ENCODE data around the gene TFAP2D. TPM values are rescaled to one million over a fixed set of nuclear protein-coding genes. Genes with fewer than 3 reads are reported as not detected.

Gene TFAP2D
- total RNA-seq, 2 experiments from 2014 or later: not detected

DNA sequence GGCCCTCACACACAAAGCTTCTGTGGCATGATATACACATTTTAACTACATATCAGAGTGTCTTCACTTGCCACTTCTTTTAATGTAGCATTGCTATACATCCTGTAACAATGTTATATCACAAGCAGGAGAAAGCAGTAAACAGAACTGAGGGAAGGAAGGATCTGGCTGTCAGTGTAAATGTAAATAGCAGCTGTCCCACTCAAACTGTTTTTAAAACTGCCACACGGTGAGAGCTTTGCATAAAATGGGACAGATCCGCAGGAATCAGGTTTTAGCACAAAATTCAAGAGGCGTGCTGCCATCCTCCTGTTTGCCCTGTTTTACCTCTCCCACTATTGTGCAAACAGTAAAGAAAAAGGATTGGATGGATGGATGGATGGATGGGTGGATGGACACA lies 28.8 kb downstream of the TFAP2D start:
- no peak for DNase-seq
- ChIA-PET POLR2A (no interaction called here), CTCF (no interaction called here)
- Mint-ChIP-seq H3K36me3 (ENCODE audit: low read depth) (no peaks in the 10 kb centered on the region), H3K4me3 (no peak overlapping the region), H3K4me1 (no peaks in the 10 kb centered on the region), H3K27ac (no peak overlapping the region), H3K9me3 (no peaks in the 10 kb centered on the region), H3K27me3 (no peaks in the 10 kb centered on the region)

DNA sequence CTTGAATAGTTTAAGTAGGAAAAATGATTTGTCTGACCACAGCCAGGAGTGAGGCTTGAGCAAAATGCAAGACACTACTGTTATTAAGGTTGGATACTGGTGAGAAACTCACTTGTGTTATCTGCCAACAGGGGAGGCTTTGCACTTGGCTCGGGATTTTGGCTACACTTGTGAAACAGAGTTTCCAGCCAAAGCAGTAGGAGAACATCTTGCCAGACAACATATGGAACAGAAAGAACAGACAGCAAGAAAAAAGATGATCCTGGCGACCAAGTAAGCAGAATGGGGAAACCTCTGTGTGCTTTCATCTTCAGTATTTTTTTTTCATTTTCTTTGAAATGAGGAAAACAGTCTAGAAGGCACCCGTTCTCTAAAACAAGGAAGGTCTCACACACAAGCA lies 31.6 kb downstream of the TFAP2D start:
- no peak overlapping the region for H3K27ac Mint-ChIP-seq
- H3K9me3 Mint-ChIP-seq: no peaks in the 10 kb centered on the region
- no peaks in the 10 kb centered on the region for H3K4me1 Mint-ChIP-seq
- no peaks in the 10 kb centered on the region for H3K36me3 Mint-ChIP-seq (ENCODE audit: low read depth)
- no peak for DNase-seq
- POLR2A ChIA-PET: no interaction called here
- H3K27me3 Mint-ChIP-seq: no peaks in the 10 kb centered on the region
- CTCF ChIA-PET: no interaction called here
- H3K4me3 Mint-ChIP-seq: no peak overlapping the region

- no peaks in the 10 kb centered on the region for H3K4me1 Mint-ChIP-seq
Observed at GRCh38 chr6:50762798-50763197, 49.5 kb downstream of the TFAP2D start.

DNA sequence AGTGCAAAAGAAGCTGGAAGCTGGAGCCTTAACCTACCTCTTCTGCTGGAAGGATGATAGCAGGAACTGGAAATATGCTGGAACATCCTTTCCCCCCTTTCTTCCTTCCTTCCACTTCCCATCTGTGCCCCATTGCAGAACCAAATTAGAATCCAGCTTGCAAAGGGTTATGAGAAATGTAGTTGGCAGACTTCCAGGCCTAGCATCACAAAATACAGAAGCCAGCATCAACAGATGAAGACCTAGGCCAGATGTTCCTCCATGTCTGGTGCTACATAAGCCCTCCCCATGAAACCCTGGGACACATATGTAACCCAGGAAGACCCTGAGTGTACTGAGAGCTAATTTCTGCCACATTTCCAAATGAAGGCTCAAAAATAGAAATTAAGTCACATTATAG lies 65.4 kb downstream of the TFAP2D start:
- CTCF ChIA-PET: no interaction called here
- DNase-seq: no peak

More at GRCh38 chr6:50762798-50763197, 49.5 kb downstream of the TFAP2D start:
- ChIA-PET CTCF (no interaction called here), POLR2A (no interaction called here)
- Mint-ChIP-seq H3K36me3 (ENCODE audit: low read depth) (no peaks in the 10 kb centered on the region), H3K4me3 (no peak overlapping the region), H3K9me3 (peaks cover 2% of the 10 kb centered on the region), H3K27ac (no peak overlapping the region), H3K27me3 (no peaks in the 10 kb centered on the region)
- DNase-seq: no peak

DNA sequence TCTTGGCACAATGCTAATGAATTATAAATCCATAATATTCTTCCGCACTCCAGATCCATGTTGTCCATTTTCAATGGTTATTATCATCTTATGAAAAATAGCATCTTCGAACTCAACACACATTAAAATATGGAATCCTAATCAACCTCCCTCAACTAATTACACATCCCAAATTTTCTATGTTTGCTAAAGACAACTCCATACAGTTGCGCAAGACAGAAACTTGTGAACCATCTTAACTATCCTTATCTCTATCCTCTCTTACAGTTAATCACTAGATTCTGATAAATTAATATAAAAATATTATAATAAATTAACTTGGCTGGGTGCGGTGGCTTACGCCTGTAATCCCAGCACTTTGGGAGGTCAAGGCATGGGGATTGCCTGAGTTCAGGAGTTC lies 67.1 kb downstream of the TFAP2D start:
- no peak overlapping the region for H3K4me3 Mint-ChIP-seq
- POLR2A ChIA-PET: no interaction called here
- CTCF ChIA-PET: no interaction called here
- no peaks in the 10 kb centered on the region for H3K27me3 Mint-ChIP-seq
- H3K27ac Mint-ChIP-seq: no peak overlapping the region
- peaks cover 1% of the 10 kb centered on the region for H3K9me3 Mint-ChIP-seq
- DNase-seq: no peak
- no peaks in the 10 kb centered on the region for H3K4me1 Mint-ChIP-seq
- H3K36me3 Mint-ChIP-seq (ENCODE audit: low read depth): no peaks in the 10 kb centered on the region

More for the DNA sequence above, 65.4 kb downstream of the TFAP2D start:
- H3K27ac Mint-ChIP-seq: no peak overlapping the region
- no peaks in the 10 kb centered on the region for H3K4me1 Mint-ChIP-seq
- peaks cover 1% of the 10 kb centered on the region for H3K9me3 Mint-ChIP-seq
- H3K36me3 Mint-ChIP-seq (ENCODE audit: low read depth): no peaks in the 10 kb centered on the region
- no peaks in the 10 kb centered on the region for H3K27me3 Mint-ChIP-seq
- POLR2A ChIA-PET: no interaction called here
- H3K4me3 Mint-ChIP-seq: no peak overlapping the region

GRCh38 chr6:50785921-50786320 lies 72.6 kb downstream of the TFAP2D start:
- Mint-ChIP-seq H3K27ac (no peak overlapping the region), H3K36me3 (ENCODE audit: low read depth) (no peaks in the 10 kb centered on the region), H3K4me1 (no peaks in the 10 kb centered on the region), H3K9me3 (peaks cover 1% of the 10 kb centered on the region), H3K4me3 (no peak overlapping the region), H3K27me3 (no peaks in the 10 kb centered on the region)
- POLR2A ChIA-PET: no interaction called here
- CTCF ChIA-PET: no interaction called here
- DNase-seq: no peak

- Mint-ChIP-seq H3K9me3 (no peaks in the 10 kb centered on the region), H3K36me3 (ENCODE audit: low read depth) (no peaks in the 10 kb centered on the region), H3K4me3 (no peak overlapping the region), H3K27me3 (no peaks in the 10 kb centered on the region), H3K27ac (no peak overlapping the region), H3K4me1 (no peaks in the 10 kb centered on the region)
- ChIA-PET CTCF (no interaction called here), POLR2A (no interaction called here)
- no peak for DNase-seq
Observed at GRCh38 chr6:50791900-50792508, 78.7 kb downstream of the TFAP2D start.

GRCh38 chr6:50792771-50793170 lies 79.4 kb downstream of the TFAP2D start:
- no peaks in the 10 kb centered on the region for H3K27me3 Mint-ChIP-seq
- H3K4me1 Mint-ChIP-seq: no peaks in the 10 kb centered on the region
- H3K4me3 Mint-ChIP-seq: no peak overlapping the region
- ChIA-PET CTCF (interaction anchor here (1.5 kb wide), 1 partner anchor 135 kb away, joined by 4 read pairs; no protein-coding TSS in a partner anchor), POLR2A (no interaction called here)
- H3K36me3 Mint-ChIP-seq (ENCODE audit: low read depth): no peaks in the 10 kb centered on the region
- DNase-seq: no peak
- H3K27ac Mint-ChIP-seq: no peak overlapping the region
- H3K9me3 Mint-ChIP-seq: no peaks in the 10 kb centered on the region

GRCh38 chr6:50795574-50795973 lies 82.2 kb downstream of the TFAP2D start:
- no peaks in the 10 kb centered on the region for H3K36me3 Mint-ChIP-seq (ENCODE audit: low read depth)
- ChIA-PET CTCF (no interaction called here), POLR2A (no interaction called here)
- DNase-seq: no peak
- H3K4me1 Mint-ChIP-seq: no peaks in the 10 kb centered on the region
- H3K9me3 Mint-ChIP-seq: no peaks in the 10 kb centered on the region
- no peak overlapping the region for H3K27ac Mint-ChIP-seq
- H3K27me3 Mint-ChIP-seq: no peaks in the 10 kb centered on the region
- H3K4me3 Mint-ChIP-seq: no peak overlapping the region

- H3K27me3 Mint-ChIP-seq: no peaks in the 10 kb centered on the region
- no peaks in the 10 kb centered on the region for H3K9me3 Mint-ChIP-seq
- H3K27ac Mint-ChIP-seq: no peak overlapping the region
- CTCF ChIA-PET: no interaction called here
- H3K4me3 Mint-ChIP-seq: no peak overlapping the region
- no peak for DNase-seq
- POLR2A ChIA-PET: no interaction called here
- H3K36me3 Mint-ChIP-seq (ENCODE audit: low read depth): no peaks in the 10 kb centered on the region
- H3K4me1 Mint-ChIP-seq: no peaks in the 10 kb centered on the region
Observed at GRCh38 chr6:50804283-50804682, 91.0 kb downstream of the TFAP2D start.

DNA sequence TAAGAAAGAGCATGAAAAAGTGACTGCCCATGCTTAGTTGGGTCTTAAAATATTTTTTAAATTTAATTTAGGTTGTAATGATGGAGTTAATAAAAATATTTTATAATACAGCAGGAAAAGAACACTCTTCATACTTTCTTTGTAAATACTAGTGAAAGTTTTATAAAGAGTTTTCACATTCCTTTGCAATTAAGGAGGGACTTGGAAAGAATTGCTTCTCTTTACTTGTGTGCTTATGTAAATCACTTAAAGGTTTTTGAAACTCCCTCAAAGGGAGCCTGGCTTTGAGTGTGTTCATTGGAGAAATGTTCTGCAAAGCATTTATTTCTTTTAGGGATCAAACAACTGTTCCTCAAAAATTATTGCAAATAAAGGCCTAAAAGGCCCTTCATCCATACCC lies 93.7 kb downstream of the TFAP2D start:
- no peaks in the 10 kb centered on the region for H3K27me3 Mint-ChIP-seq
- no peak overlapping the region for H3K4me3 Mint-ChIP-seq
- DNase-seq: no peak
- H3K9me3 Mint-ChIP-seq: no peaks in the 10 kb centered on the region
- ChIA-PET POLR2A (no interaction called here), CTCF (no interaction called here)
- no peak overlapping the region for H3K27ac Mint-ChIP-seq
- H3K36me3 Mint-ChIP-seq (ENCODE audit: low read depth): no peaks in the 10 kb centered on the region
- H3K4me1 Mint-ChIP-seq: no peaks in the 10 kb centered on the region

DNA sequence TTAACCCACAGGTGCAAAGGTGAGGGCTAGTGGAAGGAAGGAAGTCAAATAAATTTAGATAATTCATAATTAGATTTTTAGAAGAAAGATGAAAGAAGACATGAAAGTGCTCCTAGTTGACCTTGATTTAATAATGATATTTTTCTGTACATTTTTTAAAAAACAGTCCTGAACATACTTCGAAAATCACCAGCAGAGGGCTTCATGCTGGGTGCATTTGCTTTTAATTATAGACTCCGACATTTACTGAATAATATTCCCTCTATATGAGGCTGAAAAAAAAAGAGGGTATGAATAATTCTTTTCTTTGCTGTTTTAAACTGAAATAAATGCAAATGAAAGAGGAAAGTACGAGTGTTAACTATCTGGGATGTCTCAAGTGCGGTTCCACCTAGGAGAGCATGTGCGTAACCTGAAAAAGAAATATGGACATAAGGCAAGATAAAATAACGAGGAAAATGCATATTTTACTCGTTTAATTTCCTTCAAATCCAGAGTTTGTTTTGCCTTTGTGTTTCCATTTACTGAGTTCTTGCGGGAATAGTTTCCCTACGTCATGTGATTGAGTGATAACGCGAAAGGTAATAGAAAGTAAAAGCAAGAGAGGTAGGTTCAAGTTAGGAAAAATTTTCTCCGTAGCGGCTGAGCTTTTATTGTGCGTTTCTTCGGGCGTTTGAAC lies 102.2 kb downstream of the TFAP2D start:
- DNase-seq: no peak
- ChIA-PET CTCF (interaction anchor here (0.6 to 0.7 kb wide), 2 partner anchors 14 to 103 kb away, joined by 3 to 4 read pairs; no protein-coding TSS in a partner anchor), POLR2A (no interaction called here)
- Mint-ChIP-seq H3K4me3 (peak overlapping the region; percentile 83), H3K4me1 (peaks cover 14% of the 10 kb centered on the region), H3K27me3 (peaks cover 43% of the 10 kb centered on the region), H3K36me3 (ENCODE audit: low read depth) (no peaks in the 10 kb centered on the region), H3K27ac (no peak overlapping the region), H3K9me3 (no peaks in the 10 kb centered on the region)

- peak overlapping the region; percentile 83 for H3K4me3 Mint-ChIP-seq
- no peaks in the 10 kb centered on the region for H3K36me3 Mint-ChIP-seq (ENCODE audit: low read depth)
- H3K27ac Mint-ChIP-seq: no peak overlapping the region
- CTCF ChIA-PET: interaction anchor here (0.6 to 0.7 kb wide), 2 partner anchors 14 to 104 kb away, joined by 3 to 4 read pairs; no protein-coding TSS in a partner anchor
- H3K4me1 Mint-ChIP-seq: peaks cover 14% of the 10 kb centered on the region
- POLR2A ChIA-PET: no interaction called here
- peaks cover 50% of the 10 kb centered on the region for H3K27me3 Mint-ChIP-seq
- DNase-seq: peak; percentile 62
- no peaks in the 10 kb centered on the region for H3K9me3 Mint-ChIP-seq
Observed at GRCh38 chr6:50816115-50816675, 102.9 kb downstream of the TFAP2D start.

All from activated CD4-positive, alpha-beta memory T cell treated with anti-CD3 and anti-CD28 coated beads, Interleukin-2, amount 10 ng/mL, durations not matched to agents 7 days and 5 days (primary cell).